Activated T-cell treated with anti-CD3 and anti-CD28 coated beads for 1 hour (primary cell): ENCODE measurements around the gene EEPD1.

Experiments
- DNase-seq: peaks from one replicate; pipeline ENCODE4 v3.0.0-alpha.2; 2020; ENCODE audit warnings: low read depth

EEPD1 gene

GRCh38 chr7:36279200-36279925, 126.3 kb downstream of the EEPD1 start:
- DNase-seq = no peak

- no peak for DNase-seq
These were observed 126.9 kb downstream of the EEPD1 start for GRCh38 chr7:36279926-36280315.

GRCh38 chr7:36280840-36281812, 128.1 kb downstream of the EEPD1 start:
- no peak for DNase-seq

- DNase-seq = no peak
These were observed 129.1 kb downstream of the EEPD1 start for GRCh38 chr7:36281945-36282717.

GRCh38 chr7:36283181-36283580, 130.1 kb downstream of the EEPD1 start:
- DNase-seq = no peak

GRCh38 chr7:36283711-36284130, 130.7 kb downstream of the EEPD1 start:
- no peak for DNase-seq

GRCh38 chr7:36284456-36285090, 131.5 kb downstream of the EEPD1 start:
- DNase-seq = no peak

- DNase-seq = no peak
These were observed 132.2 kb downstream of the EEPD1 start for GRCh38 chr7:36285276-36285675.

- DNase-seq = peak; percentile 28
These were observed 133.2 kb downstream of the EEPD1 start for GRCh38 chr7:36286226-36286625.

GRCh38 chr7:36286688-36287087, 133.6 kb downstream of the EEPD1 start:
- DNase-seq = no peak

- DNase-seq = no peak
These were observed 134.6 kb downstream of the EEPD1 start for GRCh38 chr7:36287371-36288241.

GRCh38 chr7:36288501-36288900, 135.4 kb downstream of the EEPD1 start:
- DNase-seq = no peak

- DNase-seq = no peak
These were observed 137.0 kb downstream of the EEPD1 start for GRCh38 chr7:36289833-36290661.

- DNase-seq = peak; percentile 78
These were observed 138.6 kb downstream of the EEPD1 start for GRCh38 chr7:36291387-36292316.

- no peak for DNase-seq
These were observed 142.0 kb downstream of the EEPD1 start for GRCh38 chr7:36295090-36295489.

- DNase-seq = no peak
These were observed 143.2 kb downstream of the EEPD1 start for GRCh38 chr7:36296284-36296683.

- no peak for DNase-seq
These were observed 144.4 kb downstream of the EEPD1 start for GRCh38 chr7:36297364-36298009.

GRCh38 chr7:36298106-36298505, 145.1 kb downstream of the EEPD1 start:
- no peak for DNase-seq
